ENCODE results near the gene RPRM.
"Not testable (repeated sequence)": the region's sequence is repeated elsewhere in the genome, so short reads cannot be mapped to it uniquely, and the experiment has no call there.

Gene RPRM

GRCh38 chr2:153461453-153461852 lies 17.1 kb downstream of the RPRM start:
- H3K4me3 ChIP-seq (ENCODE audit: low read depth, low read length) = no peak overlapping the region

GRCh38 chr2:153455861-153456260 lies 22.7 kb downstream of the RPRM start:
- H3K4me3 ChIP-seq (ENCODE audit: low read depth, low read length) = no peak overlapping the region

- H3K4me3 ChIP-seq (ENCODE audit: low read depth, low read length) = no peak overlapping the region
Measured at GRCh38 chr2:153455403-153455802, 23.2 kb downstream of the RPRM start.

- no peak overlapping the region for H3K4me3 ChIP-seq (ENCODE audit: low read depth, low read length)
Measured at GRCh38 chr2:153451611-153452010, 27.0 kb downstream of the RPRM start.

GRCh38 chr2:153443106-153443505 lies 35.5 kb downstream of the RPRM start:
- H3K4me3 ChIP-seq (ENCODE audit: low read depth, low read length) = no peak overlapping the region

- not testable (repeated sequence) for H3K4me3 ChIP-seq (ENCODE audit: low read depth, low read length)
Measured at GRCh38 chr2:153442616-153443015, 35.9 kb downstream of the RPRM start.

GRCh38 chr2:153440090-153440489 lies 38.5 kb downstream of the RPRM start:
- not testable (repeated sequence) for H3K4me3 ChIP-seq (ENCODE audit: low read depth, low read length)

- H3K4me3 ChIP-seq (ENCODE audit: low read depth, low read length) = no peak overlapping the region
Measured at GRCh38 chr2:153433403-153433802, 45.2 kb downstream of the RPRM start.

- H3K4me3 ChIP-seq (ENCODE audit: low read depth, low read length) = no peak overlapping the region
Measured at GRCh38 chr2:153432381-153432780, 46.2 kb downstream of the RPRM start.

- H3K4me3 ChIP-seq (ENCODE audit: low read depth, low read length) = no peak overlapping the region
Measured at GRCh38 chr2:153431114-153431513, 47.4 kb downstream of the RPRM start.

Measured in iPS-11a (cell line).